OCI-LY1 (cell line): ENCODE data around the gene PSMC4.

Experiments used
- H2AFZ ChIP-seq: fragments of 200-600 bp; sonication (generic), shearing (Covaris generic); 2 replicates; pipeline ENCODE4 v1.6.0; 2014; ENCODE audit warnings: antibody characterized with exemption, mild to moderate bottlenecking, low read length
- H3F3A ChIP-seq: fragments of 200-600 bp; sonication (generic), shearing (Covaris generic); 2 replicates; pipeline ENCODE4 v1.6.0; 2014; ENCODE audit warnings: mild to moderate bottlenecking, antibody characterized with exemption, low read length, moderate library complexity; ENCODE audit not compliant: insufficient read depth
- H3K27ac ChIP-seq: fragments of 200-600 bp; sonication (generic); 2 replicates; pipeline ENCODE4 v1.5.1; 2014; ENCODE audit warnings: low read length, mixed run types, mild to moderate bottlenecking, low read depth; ENCODE audit not compliant: poor library complexity, severe bottlenecking
- H3K27me3 ChIP-seq: fragments of 200-600 bp; sonication (generic); 2 replicates; pipeline ENCODE4 v1.6.0; 2014; ENCODE audit warnings: antibody characterized with exemption, mild to moderate bottlenecking, low read length, moderate library complexity; ENCODE audit not compliant: insufficient read depth
- H3K36me3 ChIP-seq: fragments of 200-600 bp; sonication (generic); 2 replicates; pipeline ENCODE4 v1.6.1; 2014; ENCODE audit warnings: mild to moderate bottlenecking, antibody characterized with exemption, low read length, moderate library complexity, mixed read lengths; ENCODE audit not compliant: insufficient read depth
- H3K4me1 ChIP-seq: fragments of 200-600 bp; sonication (generic); 2 replicates; pipeline ENCODE4 v1.5.1; 2014; ENCODE audit warnings: mild to moderate bottlenecking, low read length, moderate library complexity; ENCODE audit not compliant: insufficient read depth, severe bottlenecking
- H3K4me2 ChIP-seq: fragments of 200-600 bp; sonication (generic), shearing (Covaris generic); 2 replicates; pipeline ENCODE4 v1.6.1; 2014; ENCODE audit warnings: low read length
- H3K4me3 ChIP-seq: fragments of 200-600 bp; sonication (generic); 2 replicates; pipeline ENCODE4 v1.5.1; 2014; ENCODE audit warnings: low read length, low read depth, mild to moderate bottlenecking, mixed read lengths; ENCODE audit not compliant: poor library complexity, severe bottlenecking
- H3K79me2 ChIP-seq: fragments of 200-600 bp; shearing (Covaris generic); 2 replicates; pipeline ENCODE4 v1.6.1; 2016; ENCODE audit warnings: mixed run types, low read length, mixed read lengths; ENCODE audit not compliant: insufficient read depth
- H3K9ac ChIP-seq: fragments of 200-600 bp; sonication (generic), shearing (Covaris generic); 2 replicates; pipeline ENCODE4 v1.6.1; 2014; ENCODE audit warnings: mild to moderate bottlenecking, low read length, mixed read lengths
- H3K9me2 ChIP-seq: fragments of 200-600 bp; sonication (generic), shearing (Covaris generic); 2 replicates; pipeline ENCODE4 v1.6.1; 2014; ENCODE audit warnings: low read depth, mild to moderate bottlenecking, low read length, mixed read lengths
- H3K9me3 ChIP-seq: fragments of 200-600 bp; shearing (Covaris generic); 2 replicates; pipeline ENCODE4 v1.6.1; 2014; ENCODE audit warnings: low read length, mixed read lengths
- H4K20me1 ChIP-seq: fragments of 200-600 bp; sonication (generic), shearing (Covaris generic); 2 replicates; pipeline ENCODE4 v1.6.0; 2016; ENCODE audit warnings: mild to moderate bottlenecking, low read length; ENCODE audit not compliant: insufficient read depth
- CTCF ChIP-seq: fragments of 200-600 bp; sonication (generic), shearing (Covaris generic); IDR thresholded peaks from 2 replicates; pipeline ENCODE4 v1.5.1; 2017; ENCODE audit warnings: mild to moderate bottlenecking, antibody characterized with exemption, low read length, moderate library complexity, mixed read lengths
- EZH2 ChIP-seq: fragments of 200-600 bp; sonication (generic), shearing (Covaris generic); IDR thresholded peaks from 2 replicates; pipeline ENCODE4 v1.8.0; 2017; ENCODE audit warnings: borderline replicate concordance, mixed run types, mild to moderate bottlenecking, antibody characterized with exemption, low read length, moderate library complexity, mixed read lengths

PSMC4 gene

GRCh38 chr19:39969266-39969665 lies 1.7 kb upstream of the PSMC4 start:
- TF ChIP-seq EZH2, result no peak
- no peak for TF ChIP-seq CTCF
- H3F3A ChIP-seq, result no peaks in the 10 kb centered on the region
- no peaks in the 10 kb centered on the region for H3K9me3 ChIP-seq
- peak overlapping the region; percentile 87 for H3K4me2 ChIP-seq
- H2AFZ ChIP-seq, result no peak overlapping the region
- peak overlapping the region; percentile 70 for H3K4me3 ChIP-seq
- peaks cover 48% of the 10 kb centered on the region for H3K4me1 ChIP-seq
- H3K79me2 ChIP-seq, result peaks cover 13% of the 10 kb centered on the region
- no peaks in the 10 kb centered on the region for H3K27me3 ChIP-seq
- H3K9ac ChIP-seq, result peak overlapping the region; percentile 84; the same call in 1 of the 2 replicates
- no peaks in the 10 kb centered on the region for H3K9me2 ChIP-seq
- peaks cover 23% of the 10 kb centered on the region for H3K36me3 ChIP-seq
- no peaks in the 10 kb centered on the region for H4K20me1 ChIP-seq
- H3K27ac ChIP-seq, result peak overlapping the region; percentile 89

GRCh38 chr19:39969681-39970424 lies 1.1 kb upstream of the PSMC4 start:
- Histone ChIP-seq H3K27ac (peak overlapping the region; percentile 89), H3F3A (no peaks in the 10 kb centered on the region), H3K27me3 (no peaks in the 10 kb centered on the region), H3K36me3 (peaks cover 29% of the 10 kb centered on the region), H3K4me2 (peak overlapping the region; percentile 87), H3K9me2 (no peaks in the 10 kb centered on the region), H2AFZ (no peak overlapping the region), H3K9me3 (no peaks in the 10 kb centered on the region), H3K9ac (peak overlapping the region; percentile 84), H3K4me1 (peaks cover 48% of the 10 kb centered on the region), H4K20me1 (no peaks in the 10 kb centered on the region), H3K79me2 (peaks cover 13% of the 10 kb centered on the region), H3K4me3 (peak overlapping the region; percentile 70)
- TF ChIP-seq CTCF (no peak), EZH2 (no peak)

GRCh38 chr19:39970425-39970674 lies 615 bp upstream of the PSMC4 start:
- Histone ChIP-seq H3K79me2 (peaks cover 13% of the 10 kb centered on the region), H3K9me3 (no peaks in the 10 kb centered on the region), H3K4me2 (peak overlapping the region; percentile 87), H3F3A (no peaks in the 10 kb centered on the region), H3K4me3 (peak overlapping the region; percentile 70), H3K9me2 (no peaks in the 10 kb centered on the region), H3K4me1 (peaks cover 48% of the 10 kb centered on the region), H3K27ac (peak overlapping the region; percentile 89), H3K27me3 (no peaks in the 10 kb centered on the region), H2AFZ (no peak overlapping the region), H3K9ac (peak overlapping the region; percentile 84), H4K20me1 (no peaks in the 10 kb centered on the region), H3K36me3 (peaks cover 33% of the 10 kb centered on the region)
- TF ChIP-seq EZH2 (no peak), CTCF (no peak)
